SU-DHL-6 (cell line): Measurements from ENCODE around the gene GLI3.

Experiments used
- H2AFZ ChIP-seq: fragments of 200-600 bp; sonication (generic); 2 replicates; pipeline ENCODE4 v1.6.1; 2014; ENCODE audit warnings: low read depth, mild to moderate bottlenecking, moderate library complexity, mixed read lengths, antibody characterized with exemption, low read length; ENCODE audit not compliant: severe bottlenecking
- H3F3A ChIP-seq: fragments of 200-600 bp; shearing (Covaris generic); 2 replicates; pipeline ENCODE4 v1.6.0; 2016; ENCODE audit warnings: antibody characterized with exemption, mild to moderate bottlenecking; ENCODE audit not compliant: insufficient read depth
- H3K27ac ChIP-seq: fragments of 200-600 bp; sonication (generic); 2 replicates; pipeline ENCODE4 v1.5.1; 2016; ENCODE audit warnings: low read depth, mild to moderate bottlenecking, low read length, moderate library complexity, mixed read lengths
- H3K27me3 ChIP-seq: fragments of 200-600 bp; sonication (generic), shearing (Covaris generic); 2 replicates; pipeline ENCODE4 v1.6.0; 2014; ENCODE audit warnings: mild to moderate bottlenecking, low read length
- H3K36me3 ChIP-seq: fragments of 200-600 bp; sonication (generic); 2 replicates; pipeline ENCODE4 v1.6.1; 2014; ENCODE audit warnings: mild to moderate bottlenecking, low read length, mixed read lengths
- H3K4me2 ChIP-seq: fragments of 300-600, 200-600 bp; shearing (Covaris generic), sonication (generic); 2 replicates; pipeline ENCODE4 v1.6.0; 2014; ENCODE audit warnings: low read length, low read depth, mild to moderate bottlenecking; ENCODE audit not compliant: poor library complexity, severe bottlenecking
- H3K4me3 ChIP-seq: fragments of 200-600 bp; sonication (generic); 2 replicates; pipeline ENCODE4 v1.5.1; 2014; ENCODE audit warnings: antibody characterized with exemption, low read length, mild to moderate bottlenecking, mixed read lengths; ENCODE audit not compliant: insufficient read depth, poor library complexity, severe bottlenecking
- H3K79me2 ChIP-seq: fragments of 200-600 bp; sonication (generic); 2 replicates; pipeline ENCODE4 v1.6.1; 2014; ENCODE audit warnings: mild to moderate bottlenecking, low read length, moderate library complexity; ENCODE audit not compliant: insufficient read depth
- H3K9ac ChIP-seq: fragments of 200-600 bp; sonication (generic); 2 replicates; pipeline ENCODE4 v1.7.0; 2014; ENCODE audit warnings: mild to moderate bottlenecking, low read length
- H3K9me2 ChIP-seq: fragments of 200-600 bp; sonication (generic); replicated peaks from 2 replicates; pipeline ENCODE4 v1.6.1; 2014; ENCODE audit warnings: low read length; ENCODE audit not compliant: insufficient read depth
- H3K9me3 ChIP-seq: fragments of 200-600 bp; sonication (generic); 2 replicates; pipeline ENCODE4 v1.6.1; 2014; ENCODE audit warnings: low read length, mixed read lengths; ENCODE audit not compliant: insufficient read depth
- H4K20me1 ChIP-seq: fragments of 200-600 bp; sonication (generic); 2 replicates; pipeline ENCODE4 v1.6.1; 2014; ENCODE audit warnings: low read depth, mild to moderate bottlenecking, antibody characterized with exemption, low read length, moderate library complexity, mixed read lengths
- CTCF ChIP-seq: fragments of 200-600 bp; sonication (generic); IDR thresholded peaks from one replicate; pipeline ENCODE4 v1.5.1; 2017; ENCODE audit warnings: antibody characterized with exemption, mild to moderate bottlenecking, low read length, moderate library complexity; ENCODE audit not compliant: insufficient read depth, poor library complexity, severe bottlenecking
- EZH2phosphoT487 ChIP-seq: fragments of 200-600 bp; sonication (generic), shearing (Covaris generic); conservative IDR thresholded peaks from 2 replicates; pipeline ENCODE4 v1.6.1; 2018; ENCODE audit warnings: mild to moderate bottlenecking, antibody characterized with exemption, low read length, moderate library complexity, mixed read lengths

Gene GLI3

GRCh38 chr7:42065015-42065414 lies 172.0 kb downstream of the GLI3 start:
- no peak overlapping the region for H3K4me3 ChIP-seq
- H3K27ac ChIP-seq, result no peak overlapping the region
- H3F3A ChIP-seq, result no peaks in the 10 kb centered on the region
- H3K9me2 ChIP-seq, result no peaks in the 10 kb centered on the region
- TF ChIP-seq EZH2phosphoT487, result no peak
- no peak for TF ChIP-seq CTCF
- no peaks in the 10 kb centered on the region for H3K9me3 ChIP-seq
- no peaks in the 10 kb centered on the region for H3K79me2 ChIP-seq
- H3K27me3 ChIP-seq, result no peaks in the 10 kb centered on the region
- no peak overlapping the region for H3K4me2 ChIP-seq
- no peaks in the 10 kb centered on the region for H4K20me1 ChIP-seq
- H2AFZ ChIP-seq, result no peak overlapping the region
- no peak overlapping the region for H3K9ac ChIP-seq
- H3K36me3 ChIP-seq, result no peaks in the 10 kb centered on the region

GRCh38 chr7:42064534-42064933 lies 172.5 kb downstream of the GLI3 start:
- H2AFZ ChIP-seq, result no peak overlapping the region
- no peaks in the 10 kb centered on the region for H3F3A ChIP-seq
- no peaks in the 10 kb centered on the region for H3K9me2 ChIP-seq
- H3K4me2 ChIP-seq, result no peak overlapping the region
- TF ChIP-seq CTCF (no peak), EZH2phosphoT487 (no peak)
- H3K79me2 ChIP-seq, result no peaks in the 10 kb centered on the region
- H3K4me3 ChIP-seq, result no peak overlapping the region
- no peaks in the 10 kb centered on the region for H4K20me1 ChIP-seq
- no peaks in the 10 kb centered on the region for H3K36me3 ChIP-seq
- no peak overlapping the region for H3K27ac ChIP-seq
- no peaks in the 10 kb centered on the region for H3K9me3 ChIP-seq
- H3K27me3 ChIP-seq, result no peaks in the 10 kb centered on the region
- H3K9ac ChIP-seq, result no peak overlapping the region

GRCh38 chr7:42059275-42059674 lies 177.7 kb downstream of the GLI3 start:
- Histone ChIP-seq H3K9me3 (no peaks in the 10 kb centered on the region), H3K9ac (no peak overlapping the region), H3K27ac (no peak overlapping the region), H2AFZ (no peak overlapping the region), H3K4me3 (no peak overlapping the region), H3F3A (no peaks in the 10 kb centered on the region), H3K4me2 (no peak overlapping the region), H3K9me2 (no peaks in the 10 kb centered on the region), H3K27me3 (no peaks in the 10 kb centered on the region), H3K79me2 (no peaks in the 10 kb centered on the region), H4K20me1 (no peaks in the 10 kb centered on the region), H3K36me3 (no peaks in the 10 kb centered on the region)
- no peak for TF ChIP-seq CTCF
- no peak for TF ChIP-seq EZH2phosphoT487

- Histone ChIP-seq H3K36me3 (no peaks in the 10 kb centered on the region), H3K9me3 (no peaks in the 10 kb centered on the region), H4K20me1 (no peaks in the 10 kb centered on the region), H3F3A (no peaks in the 10 kb centered on the region), H2AFZ (no peak overlapping the region), H3K27ac (no peak overlapping the region), H3K4me2 (no peak overlapping the region), H3K9ac (no peak overlapping the region), H3K27me3 (no peaks in the 10 kb centered on the region), H3K9me2 (no peaks in the 10 kb centered on the region), H3K4me3 (no peak overlapping the region), H3K79me2 (no peaks in the 10 kb centered on the region)
- TF ChIP-seq CTCF, result no peak
- no peak for TF ChIP-seq EZH2phosphoT487
Measured at GRCh38 chr7:42057331-42057730, 179.7 kb downstream of the GLI3 start.
